SK-N-SH (cell line): ENCODE data around the gene ANKMY1. TPM values are rescaled to one million over a fixed set of nuclear protein-coding genes. Genes with fewer than 3 reads are reported as not detected.

Experiments
- CTCF ChIA-PET: fragments of 300-600, 350-600 bp; formaldehyde crosslinking; extraction: SDS; loops from one replicate; lab custom pipeline; 2021; lab: Yijun Ruan, JAX
- POLR2A ChIA-PET: fragments of 350-600 bp; sonication (Branson Sonifier 250); formaldehyde crosslinking; extraction: SDS; loops from one replicate; lab custom pipeline; 2020; ENCODE audit warnings: antibody characterized with exemption, inconsistent platforms; lab: Yijun Ruan, JAX
- DNase-seq: peaks from one replicate; pipeline ENCODE4 v3.0.0; 2012
- H2AFZ ChIP-seq: fragments of 200-600 bp; sonication (generic); 2 replicates; pipeline ENCODE4 v1.8.1; 2016; ENCODE audit warnings: antibody characterized with exemption, mild to moderate bottlenecking, low read depth
- H3F3A ChIP-seq: fragments of 200-600 bp; sonication (generic); replicated peaks from 2 replicates; pipeline ENCODE3; 2016; ENCODE audit warnings: antibody characterized with exemption, mild to moderate bottlenecking; ENCODE audit not compliant: insufficient read depth
- H3K27ac ChIP-seq, 2 experiments: fragments of 200-500 bp in 1 of 2; fragments of 200-600 bp in 1 of 2; sonication (Bioruptor generic) in 1 of 2; sonication (generic), shearing (Covaris generic) in 1 of 2; 2 replicates each; pipeline versions ENCODE4 v1.5.1 to v1.6.1; 2014 to 2016; ENCODE audit warnings: low read depth in 2 of 2, inconsistent platforms in 1 of 2, low read length in 1 of 2, mild to moderate bottlenecking in 1 of 2, mixed read lengths in 1 of 2
- H3K27me3 ChIP-seq: fragments of 200-600 bp; sonication (generic), shearing (Covaris generic); 2 replicates; pipeline ENCODE4 v1.6.1; 2016; ENCODE audit warnings: mixed run types; ENCODE audit not compliant: insufficient read depth
- H3K36me3 ChIP-seq, 2 experiments: fragments of 200-500 bp in 1 of 2; fragments of 200-600 bp in 1 of 2; sonication (Bioruptor generic) in 1 of 2; sonication (generic) in 1 of 2; replicated peaks in 1 of 2; 2 replicates each; pipeline versions ENCODE3 to v1.5.1; 2014 to 2016; ENCODE audit warnings: low read length in 1 of 2, mild to moderate bottlenecking in 1 of 2; ENCODE audit not compliant: insufficient read depth in 2 of 2, control insufficient read depth in 1 of 2
- H3K4me1 ChIP-seq, 2 experiments: fragments of 200-500 bp in 1 of 2; fragments of 200-600 bp in 1 of 2; sonication (Bioruptor generic) in 1 of 2; sonication (generic), shearing (Covaris generic) in 1 of 2; 2 replicates each; pipeline versions ENCODE4 v1.5.1 to v1.6.1; 2014 to 2016; ENCODE audit warnings: low read depth in 1 of 2, low read length in 1 of 2, mixed run types in 1 of 2; ENCODE audit not compliant: insufficient read depth in 2 of 2, control insufficient read depth in 1 of 2
- H3K4me2 ChIP-seq: fragments of 200-600 bp; sonication (generic), shearing (Covaris generic); 2 replicates; pipeline ENCODE4 v1.6.1; 2017; ENCODE audit warnings: mixed run types
- H3K4me3 ChIP-seq, 2 experiments: fragments of 200-500 bp in 1 of 2; fragments of 200-600 bp in 1 of 2; sonication (Bioruptor generic) in 1 of 2; sonication (generic), shearing (Covaris generic) in 1 of 2; 2 replicates each; pipeline versions ENCODE4 v1.5.1 to v1.8.1; 2014 to 2016; ENCODE audit warnings: low read depth in 2 of 2, inconsistent platforms in 1 of 2, low read length in 1 of 2, mild to moderate bottlenecking in 1 of 2, mixed read lengths in 1 of 2, moderate library complexity in 1 of 2
- H3K79me2 ChIP-seq: fragments of 200-600 bp; sonication (generic); 2 replicates; pipeline ENCODE4 v1.8.1; 2017; ENCODE audit warnings: mild to moderate bottlenecking; ENCODE audit not compliant: insufficient read depth
- H3K9ac ChIP-seq: fragments of 200-600 bp; sonication (generic); 2 replicates; pipeline ENCODE4 v1.6.1; 2017; ENCODE audit warnings: mixed run types
- H3K9me2 ChIP-seq: fragments of 200-600 bp; sonication (generic); 2 replicates; pipeline ENCODE4 v1.6.1; 2017; ENCODE audit warnings: mixed run types
- H3K9me3 ChIP-seq: fragments of 200-600 bp; sonication (generic); 2 replicates; pipeline ENCODE4 v1.6.1; 2017; ENCODE audit warnings: mixed run types, mild to moderate bottlenecking, moderate library complexity
- H4K20me1 ChIP-seq: fragments of 200-600 bp; sonication (generic); 2 replicates; pipeline ENCODE4 v1.6.1; 2017; ENCODE audit warnings: mild to moderate bottlenecking, mixed run types; ENCODE audit not compliant: insufficient read depth
- CHD2 ChIP-seq: fragments of 150-350 bp; IDR thresholded peaks from 2 replicates; pipeline ENCODE4 v1.6.1; 2018; ENCODE audit warnings: low read length; ENCODE audit not compliant: partially characterized antibody
- EZH2phosphoT487 ChIP-seq: fragments of 200-600 bp; sonication (generic); IDR thresholded peaks from 2 replicates; pipeline ENCODE4 v1.6.1; 2017; ENCODE audit warnings: low read depth, mixed run types, mild to moderate bottlenecking, antibody characterized with exemption, moderate library complexity, borderline replicate concordance
- FOSL2 ChIP-seq: IDR thresholded peaks from 2 replicates; pipeline ENCODE4 v1.4.0; 2012; ENCODE audit warnings: low read depth, mild to moderate bottlenecking, moderate library complexity, borderline replicate concordance
- JUND ChIP-seq: IDR thresholded peaks from 2 replicates; pipeline ENCODE4 v1.4.0; 2012
- MAX ChIP-seq: IDR thresholded peaks from 2 replicates; pipeline ENCODE4 v1.4.0; 2012; ENCODE audit warnings: low read depth
- POLR2AphosphoS5 ChIP-seq: IDR thresholded peaks from 2 replicates; pipeline ENCODE4 v1.6.1; 2012; ENCODE audit warnings: low read depth, low read length
- REST ChIP-seq: IDR thresholded peaks from 2 replicates; pipeline ENCODE4 v1.6.1; 2012; ENCODE audit warnings: mild to moderate bottlenecking, low read depth, low read length, moderate library complexity
- RFX5 ChIP-seq: IDR thresholded peaks from 2 replicates; pipeline ENCODE4 v1.6.1; 2012; ENCODE audit warnings: mild to moderate bottlenecking, improper control_type of control experiment, low read length
- SMC3 ChIP-seq: IDR thresholded peaks from 2 replicates; pipeline ENCODE4 v1.6.1; 2012; ENCODE audit warnings: low read depth, low read length, improper control_type of control experiment
- TEAD4 ChIP-seq: IDR thresholded peaks from 2 replicates; pipeline ENCODE4 v1.4.0; 2012; ENCODE audit warnings: mild to moderate bottlenecking, borderline replicate concordance; ENCODE audit not compliant: insufficient read depth
- YY1 ChIP-seq: IDR thresholded peaks from 2 replicates; pipeline ENCODE4 v1.4.0; 2012; ENCODE audit warnings: low read depth, mild to moderate bottlenecking
- WGBS: methylation state at CpG from one replicate; pipeline ENCODE4 v1.1.6; 2017; ENCODE audit warnings: low lambda C conversion rate; 5-methylcytosine and 5-hydroxymethylcytosine counted together
- polyA plus RNA-seq, 3 experiments: library from polyadenylated mRNA; depleted of rRNA; stranded (reverse); fragments of >200 nt; gene quantifications; 2 replicates each; pipeline ENCODE4 v1.2.3, GENCODE V29; 2012
- TF ChIP-seq, protein P1 (sequence below): fragments of 200-600 bp; sonication (generic); IDR thresholded peaks from 2 replicates; pipeline ENCODE4 v1.6.1; 2017; ENCODE audit warnings: antibody characterized with exemption, mild to moderate bottlenecking, moderate library complexity
- TF ChIP-seq, protein P2 (sequence below): fragments of 150-350 bp; IDR thresholded peaks from 2 replicates; pipeline ENCODE4 v1.6.1; 2017; ENCODE audit warnings: antibody characterized with exemption, low read length, low read depth, borderline replicate concordance

The ANKMY1 gene
- polyA plus RNA-seq, 1 of the 3 experiments (the other 2 are of a cell fraction), result 12.1 TPM

GRCh38 chr2:240499309-240500301, 58.2 kb downstream of the ANKMY1 start:
- TF ChIP-seq EZH2phosphoT487, result no peak
- no peak for TF ChIP-seq MAX
- TF ChIP-seq RFX5, result no peak
- TF ChIP-seq, protein P1, sequence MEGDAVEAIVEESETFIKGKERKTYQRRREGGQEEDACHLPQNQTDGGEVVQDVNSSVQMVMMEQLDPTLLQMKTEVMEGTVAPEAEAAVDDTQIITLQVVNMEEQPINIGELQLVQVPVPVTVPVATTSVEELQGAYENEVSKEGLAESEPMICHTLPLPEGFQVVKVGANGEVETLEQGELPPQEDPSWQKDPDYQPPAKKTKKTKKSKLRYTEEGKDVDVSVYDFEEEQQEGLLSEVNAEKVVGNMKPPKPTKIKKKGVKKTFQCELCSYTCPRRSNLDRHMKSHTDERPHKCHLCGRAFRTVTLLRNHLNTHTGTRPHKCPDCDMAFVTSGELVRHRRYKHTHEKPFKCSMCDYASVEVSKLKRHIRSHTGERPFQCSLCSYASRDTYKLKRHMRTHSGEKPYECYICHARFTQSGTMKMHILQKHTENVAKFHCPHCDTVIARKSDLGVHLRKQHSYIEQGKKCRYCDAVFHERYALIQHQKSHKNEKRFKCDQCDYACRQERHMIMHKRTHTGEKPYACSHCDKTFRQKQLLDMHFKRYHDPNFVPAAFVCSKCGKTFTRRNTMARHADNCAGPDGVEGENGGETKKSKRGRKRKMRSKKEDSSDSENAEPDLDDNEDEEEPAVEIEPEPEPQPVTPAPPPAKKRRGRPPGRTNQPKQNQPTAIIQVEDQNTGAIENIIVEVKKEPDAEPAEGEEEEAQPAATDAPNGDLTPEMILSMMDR, result no peak
- no peak for TF ChIP-seq TEAD4
- no peak for TF ChIP-seq SMC3
- TF ChIP-seq, protein P2, sequence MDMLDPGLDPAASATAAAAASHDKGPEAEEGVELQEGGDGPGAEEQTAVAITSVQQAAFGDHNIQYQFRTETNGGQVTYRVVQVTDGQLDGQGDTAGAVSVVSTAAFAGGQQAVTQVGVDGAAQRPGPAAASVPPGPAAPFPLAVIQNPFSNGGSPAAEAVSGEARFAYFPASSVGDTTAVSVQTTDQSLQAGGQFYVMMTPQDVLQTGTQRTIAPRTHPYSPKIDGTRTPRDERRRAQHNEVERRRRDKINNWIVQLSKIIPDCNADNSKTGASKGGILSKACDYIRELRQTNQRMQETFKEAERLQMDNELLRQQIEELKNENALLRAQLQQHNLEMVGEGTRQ, result no peak
- no peak for TF ChIP-seq REST
- TF ChIP-seq JUND, result no peak
- TF ChIP-seq CHD2, result no peak
- TF ChIP-seq POLR2AphosphoS5, result no peak
- no peak for TF ChIP-seq FOSL2
- TF ChIP-seq YY1, result no peak

More at GRCh38 chr2:240499309-240500301, 58.2 kb downstream of the ANKMY1 start:
- no peak overlapping the region for H3K4me2 ChIP-seq
- H3K9me3 ChIP-seq, result no peaks in the 10 kb centered on the region
- H3K36me3 ChIP-seq, result peaks cover 0 to 13% of the 10 kb centered on the region in 2 experiments
- no peaks in the 10 kb centered on the region for H4K20me1 ChIP-seq
- 96% methylated on average over 14 of the region's 32 CpGs for WGBS
- H3K4me1 ChIP-seq, result no peaks in the 10 kb centered on the region
- H3K79me2 ChIP-seq, result no peaks in the 10 kb centered on the region
- no peaks in the 10 kb centered on the region for H3K9me2 ChIP-seq
- no peaks in the 10 kb centered on the region for H3K27me3 ChIP-seq
- no peak overlapping the region for H3K27ac ChIP-seq
- no peak overlapping the region for H3K4me3 ChIP-seq
- no peak overlapping the region for H3K9ac ChIP-seq
- ChIA-PET POLR2A (no interaction called here), CTCF (no interaction called here)
- no peak overlapping the region for H2AFZ ChIP-seq
- H3F3A ChIP-seq, result no peaks in the 10 kb centered on the region
- peak; percentile 24 for DNase-seq
